PC-3 (cell line): ENCODE measurements around the gene CYTH4.

Source experiments
- CTCF ChIP-seq: fragments of 300-600 bp; sonication (generic); conservative IDR thresholded peaks from 2 replicates; pipeline ENCODE4 v1.5.1; 2017; ENCODE audit warnings: antibody characterized with exemption, low read depth, mild to moderate bottlenecking, low read length
- EZH2 ChIP-seq: fragments of 300-600 bp; sonication (generic); IDR thresholded peaks from one replicate; pipeline ENCODE4 v1.6.1; 2017; ENCODE audit warnings: antibody characterized with exemption, mild to moderate bottlenecking, low read length; ENCODE audit not compliant: unreplicated experiment
- EZH2phosphoT487 ChIP-seq: fragments of 300-600 bp; sonication (generic); IDR thresholded peaks from 2 replicates; pipeline ENCODE4 v1.6.1; 2018; ENCODE audit warnings: mild to moderate bottlenecking, antibody characterized with exemption, low read length, borderline replicate concordance

GRCh38 chr22:37233751-37234631 lies 48.3 kb upstream of the CYTH4 start:
- TF ChIP-seq CTCF (no peak), EZH2phosphoT487 (no peak), EZH2 (no peak)
